Calu3 (cell line): ENCODE measurements around the gene OPHN1. TPM values are rescaled to one million over a fixed set of nuclear protein-coding genes. Genes with fewer than 3 reads are reported as not detected.
A peak's percentile ranks its signal among the peaks of the same experiment; 100 is the strongest.

Experiments
- BruUV-seq: library from RNA; stranded (reverse); fragments of 400-500 nt; replicated peaks from 2 replicates; lab custom pipeline; 2021; lab: Mats Ljungman, UMichigan
- CTCF ChIA-PET: fragments of 300-600 bp; sonication (Branson Sonifier 250); formaldehyde crosslinking; loops from one replicate; lab custom pipeline; 2022; ENCODE audit warnings: antibody characterized with exemption; lab: Charles Lee
- DNase-seq: peaks from one replicate; pipeline ENCODE4 v3.0.0; 2022
- H3K27ac Mint-ChIP-seq: one replicate; pipeline ENCODE4 v1.8.0; 2022; ENCODE audit warnings: mixed read lengths; ENCODE audit not compliant: unreplicated experiment
- H3K27me3 Mint-ChIP-seq: one replicate; pipeline ENCODE4 v1.8.0; 2022; ENCODE audit warnings: mixed read lengths; ENCODE audit not compliant: unreplicated experiment
- H3K36me3 Mint-ChIP-seq: one replicate; pipeline ENCODE4 v1.8.0; 2022; ENCODE audit warnings: mild to moderate bottlenecking, moderate library complexity, mixed read lengths; ENCODE audit not compliant: insufficient read depth, unreplicated experiment
- H3K4me1 Mint-ChIP-seq: one replicate; pipeline ENCODE4 v1.8.0; 2022; ENCODE audit warnings: mild to moderate bottlenecking, low read depth, mixed read lengths; ENCODE audit not compliant: unreplicated experiment
- H3K4me3 Mint-ChIP-seq: one replicate; pipeline ENCODE4 v1.8.0; 2022; ENCODE audit warnings: mild to moderate bottlenecking, low read depth, moderate library complexity, mixed read lengths; ENCODE audit not compliant: unreplicated experiment
- H3K9me3 Mint-ChIP-seq: one replicate; pipeline ENCODE4 v1.8.0; 2022; ENCODE audit warnings: low read depth, mixed read lengths; ENCODE audit not compliant: unreplicated experiment
- intact Hi-C: fragments of 100-400 bp; cut with micrococcal nuclease; formaldehyde crosslinking; loops from one replicate; pipeline ENCODE4 v1.10.0; 2022; ENCODE audit not compliant: unreplicated experiment
- total RNA-seq: library from RNA; stranded (reverse); gene quantifications from 2 replicates; pipeline ENCODE4 v1.2.3, GENCODE V29; 2022
- TF ChIP-seq, protein P1 (sequence below): fragments of 200-600 bp; IDR thresholded peaks from one replicate; pipeline ENCODE4 v1.8.0; 2022; ENCODE audit warnings: antibody characterized with exemption; ENCODE audit not compliant: unreplicated experiment

The OPHN1 gene
- total RNA-seq, 1 experiment from 2014 or later, result 13.1 TPM

DNA sequence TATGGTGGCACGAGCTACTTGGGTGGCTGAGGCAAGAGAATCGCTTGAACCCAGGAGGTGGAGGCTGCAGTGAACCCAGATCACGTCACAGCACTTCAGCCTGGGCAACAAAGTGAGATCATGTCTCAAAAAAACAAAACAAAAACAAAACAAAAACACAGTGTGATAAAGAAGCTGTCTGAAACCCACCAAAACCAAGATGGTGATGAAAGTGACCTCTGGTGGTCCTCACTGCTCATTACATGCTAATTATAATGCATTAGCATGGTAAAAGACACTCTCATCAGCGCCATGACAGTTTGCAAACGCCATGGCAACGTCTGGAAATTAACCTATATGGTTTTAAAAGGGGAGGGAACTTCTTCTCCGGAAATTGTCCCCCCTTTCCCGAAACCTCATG, 29.4 kb upstream of the OPHN1 start:
- CTCF ChIA-PET, result interaction anchor here (0.6 to 1.1 kb wide), 2 partner anchors 119 to 266 kb away, joined by 3 to 11 read pairs; no protein-coding TSS in a partner anchor
- no peaks in the 10 kb centered on the region for H3K36me3 Mint-ChIP-seq
- peak; percentile 37 for DNase-seq
- no peaks in the 10 kb centered on the region for H3K4me1 Mint-ChIP-seq
- no peaks in the 10 kb centered on the region for H3K27me3 Mint-ChIP-seq
- TF ChIP-seq, protein P1, sequence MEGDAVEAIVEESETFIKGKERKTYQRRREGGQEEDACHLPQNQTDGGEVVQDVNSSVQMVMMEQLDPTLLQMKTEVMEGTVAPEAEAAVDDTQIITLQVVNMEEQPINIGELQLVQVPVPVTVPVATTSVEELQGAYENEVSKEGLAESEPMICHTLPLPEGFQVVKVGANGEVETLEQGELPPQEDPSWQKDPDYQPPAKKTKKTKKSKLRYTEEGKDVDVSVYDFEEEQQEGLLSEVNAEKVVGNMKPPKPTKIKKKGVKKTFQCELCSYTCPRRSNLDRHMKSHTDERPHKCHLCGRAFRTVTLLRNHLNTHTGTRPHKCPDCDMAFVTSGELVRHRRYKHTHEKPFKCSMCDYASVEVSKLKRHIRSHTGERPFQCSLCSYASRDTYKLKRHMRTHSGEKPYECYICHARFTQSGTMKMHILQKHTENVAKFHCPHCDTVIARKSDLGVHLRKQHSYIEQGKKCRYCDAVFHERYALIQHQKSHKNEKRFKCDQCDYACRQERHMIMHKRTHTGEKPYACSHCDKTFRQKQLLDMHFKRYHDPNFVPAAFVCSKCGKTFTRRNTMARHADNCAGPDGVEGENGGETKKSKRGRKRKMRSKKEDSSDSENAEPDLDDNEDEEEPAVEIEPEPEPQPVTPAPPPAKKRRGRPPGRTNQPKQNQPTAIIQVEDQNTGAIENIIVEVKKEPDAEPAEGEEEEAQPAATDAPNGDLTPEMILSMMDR, result peak; percentile 25
- no peak overlapping the region for H3K27ac Mint-ChIP-seq
- no peak overlapping the region for H3K4me3 Mint-ChIP-seq
- BruUV-seq, result no TSS peak
- H3K9me3 Mint-ChIP-seq, result no peaks in the 10 kb centered on the region
- intact Hi-C loops, result loop anchor here (1.0 kb wide), 1 partner anchor 265 kb away; no protein-coding TSS in a partner anchor

DNA sequence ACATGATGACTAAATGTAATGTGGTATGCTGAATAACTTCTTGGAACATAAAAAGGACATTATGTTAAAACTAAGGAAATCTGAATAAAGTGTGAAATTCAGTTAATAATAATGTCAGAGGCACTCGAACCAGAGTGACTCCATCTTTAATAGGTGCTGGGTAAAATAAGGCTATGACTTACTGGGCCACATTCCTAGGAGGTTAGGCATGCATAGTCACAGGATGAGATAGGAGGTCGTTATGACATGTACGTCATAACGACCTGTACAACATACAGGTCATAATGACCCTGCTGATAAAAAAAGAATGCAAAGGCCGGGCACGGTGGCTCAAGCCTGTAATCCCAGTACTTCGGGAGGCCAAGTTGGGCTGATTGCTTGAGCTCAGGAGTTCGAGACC, 28.9 kb upstream of the OPHN1 start:
- H3K27ac Mint-ChIP-seq, result no peak overlapping the region
- H3K27me3 Mint-ChIP-seq, result no peaks in the 10 kb centered on the region
- no peaks in the 10 kb centered on the region for H3K4me1 Mint-ChIP-seq
- no peak for DNase-seq
- intact Hi-C loops, result loop anchor here (1.0 kb wide), 1 partner anchor 265 kb away; no protein-coding TSS in a partner anchor
- no peak overlapping the region for H3K4me3 Mint-ChIP-seq
- H3K9me3 Mint-ChIP-seq, result no peaks in the 10 kb centered on the region
- CTCF ChIA-PET, result interaction anchor here (0.6 to 1.1 kb wide), 2 partner anchors 118 to 266 kb away, joined by 3 to 11 read pairs; no protein-coding TSS in a partner anchor
- H3K36me3 Mint-ChIP-seq, result no peaks in the 10 kb centered on the region
- BruUV-seq, result no TSS peak
- TF ChIP-seq, protein P1, result no peak

- CTCF ChIA-PET, result no interaction called here
- DNase-seq, result no peak
- Mint-ChIP-seq H3K27me3 (no peaks in the 10 kb centered on the region), H3K4me1 (no peaks in the 10 kb centered on the region), H3K27ac (no peak overlapping the region), H3K9me3 (no peaks in the 10 kb centered on the region), H3K4me3 (no peak overlapping the region), H3K36me3 (no peaks in the 10 kb centered on the region)
- intact Hi-C loops, result no loop called here
- TF ChIP-seq, protein P1, result no peak
- BruUV-seq, result no TSS peak
Observed at GRCh38 chrX:68461576-68461975, 28.3 kb upstream of the OPHN1 start.

DNA sequence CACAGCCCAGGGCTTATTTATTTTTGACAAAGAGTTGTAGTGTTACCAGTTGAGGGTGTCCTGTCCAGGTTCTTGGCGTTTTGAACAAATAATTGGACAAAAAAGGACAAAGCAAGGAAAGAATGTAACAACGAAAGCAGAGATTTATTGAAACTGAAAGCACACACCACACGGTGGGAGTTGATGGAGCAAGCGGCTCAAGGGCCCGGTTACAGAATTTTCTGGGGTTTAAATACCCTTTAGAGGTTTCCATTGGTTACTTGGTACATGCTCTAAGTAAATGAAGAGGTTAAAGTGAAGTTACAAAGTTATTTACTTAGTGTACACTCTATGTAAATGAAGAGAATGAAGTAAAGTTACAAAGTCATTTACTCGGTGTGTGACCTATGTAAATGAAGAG, 27.8 kb upstream of the OPHN1 start:
- Mint-ChIP-seq H3K4me3 (no peak overlapping the region), H3K27me3 (no peaks in the 10 kb centered on the region), H3K36me3 (no peaks in the 10 kb centered on the region), H3K4me1 (no peaks in the 10 kb centered on the region), H3K9me3 (no peaks in the 10 kb centered on the region), H3K27ac (no peak overlapping the region)
- TF ChIP-seq, protein P1, result no peak
- CTCF ChIA-PET, result no interaction called here
- intact Hi-C loops, result no loop called here
- DNase-seq, result no peak
- BruUV-seq, result no TSS peak
